ENCODE data around the gene SCT.

DNA sequence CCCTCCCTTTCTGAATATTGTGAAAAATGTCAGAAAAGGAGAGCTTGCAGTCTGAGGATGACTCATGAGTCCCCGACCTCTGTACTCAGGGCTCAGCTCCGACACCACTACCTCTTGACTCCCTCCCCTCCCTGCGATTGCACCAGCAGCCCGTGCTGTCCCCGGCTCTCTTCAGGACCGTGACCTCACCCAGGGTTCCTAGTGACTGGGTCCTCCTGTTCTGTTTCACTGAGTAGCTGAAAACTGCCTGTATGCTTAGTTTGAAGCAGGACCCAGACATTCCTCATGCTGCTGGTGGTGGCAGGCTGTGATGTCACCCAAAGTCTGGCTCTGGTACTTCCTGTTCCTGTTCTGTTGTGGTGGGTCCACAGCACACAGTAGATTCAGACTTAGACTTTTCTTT, 39.0 kb downstream of the SCT start:
- TF ChIP-seq, protein P1, sequence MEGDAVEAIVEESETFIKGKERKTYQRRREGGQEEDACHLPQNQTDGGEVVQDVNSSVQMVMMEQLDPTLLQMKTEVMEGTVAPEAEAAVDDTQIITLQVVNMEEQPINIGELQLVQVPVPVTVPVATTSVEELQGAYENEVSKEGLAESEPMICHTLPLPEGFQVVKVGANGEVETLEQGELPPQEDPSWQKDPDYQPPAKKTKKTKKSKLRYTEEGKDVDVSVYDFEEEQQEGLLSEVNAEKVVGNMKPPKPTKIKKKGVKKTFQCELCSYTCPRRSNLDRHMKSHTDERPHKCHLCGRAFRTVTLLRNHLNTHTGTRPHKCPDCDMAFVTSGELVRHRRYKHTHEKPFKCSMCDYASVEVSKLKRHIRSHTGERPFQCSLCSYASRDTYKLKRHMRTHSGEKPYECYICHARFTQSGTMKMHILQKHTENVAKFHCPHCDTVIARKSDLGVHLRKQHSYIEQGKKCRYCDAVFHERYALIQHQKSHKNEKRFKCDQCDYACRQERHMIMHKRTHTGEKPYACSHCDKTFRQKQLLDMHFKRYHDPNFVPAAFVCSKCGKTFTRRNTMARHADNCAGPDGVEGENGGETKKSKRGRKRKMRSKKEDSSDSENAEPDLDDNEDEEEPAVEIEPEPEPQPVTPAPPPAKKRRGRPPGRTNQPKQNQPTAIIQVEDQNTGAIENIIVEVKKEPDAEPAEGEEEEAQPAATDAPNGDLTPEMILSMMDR (IDR thresholded peaks at IDR 0.05): no peak
- no peak for TF ChIP-seq POLR2A (IDR thresholded peaks at IDR 0.05)
